Adrenal gland (tissue), 12 donors: Measurements from ENCODE around the gene CTU1. TPM values are rescaled to one million over a fixed set of nuclear protein-coding genes. Genes with fewer than 3 reads are reported as not detected.

ENCODE experiments used
- DNase-seq, 7 donors: peaks; one replicate each; pipeline ENCODE4 v3.0.0-alpha.2; 2019 to 2020
- H3K27ac ChIP-seq, 5 donors: fragments of 200-600 bp; sonication (generic) in 4 of 5; 1 replicate in 3 of 5; 2 replicates in 2 of 5; pipeline versions ENCODE4 v1.5.1 to v1.8.0; 2016 to 2020; ENCODE audit warnings: mild to moderate bottlenecking in 1 of 5
- H3K27me3 ChIP-seq: fragments of 200-600 bp; 2 replicates; pipeline ENCODE4 v1.8.0; 2021
- H3K36me3 ChIP-seq, 2 donors: fragments of 200-600 bp; replicated peaks in 1 of 2; 1 replicate in 1 of 2; 2 replicates in 1 of 2; pipeline versions ENCODE4 v1.5.1 to v1.8.0; 2018 to 2022
- H3K4me1 ChIP-seq, 2 donors: fragments of 200-600 bp; replicated peaks in 1 of 2; 1 replicate in 1 of 2; 2 replicates in 1 of 2; pipeline versions ENCODE4 v1.5.1 to v1.8.0; 2018 to 2021
- H3K4me3 ChIP-seq, 4 donors: fragments of 200-600 bp; sonication (generic) in 3 of 4; one replicate each; pipeline ENCODE4 v1.5.1; 2016 to 2018
- H3K9me3 ChIP-seq, 3 donors: fragments of 200-600 bp; sonication (generic) in 1 of 3; replicated peaks in 1 of 3; 1 replicate in 2 of 3; 2 replicates in 1 of 3; pipeline versions ENCODE4 v1.5.1 to v1.8.0; 2016 to 2021
- POLR2A ChIP-seq, 2 donors: fragments of 450-650 bp; IDR thresholded peaks; one replicate each; pipeline ENCODE4 v1.6.1; 2017; ENCODE audit warnings: antibody characterized with exemption in 2 of 2, mild to moderate bottlenecking in 2 of 2, moderate library complexity in 1 of 2
- WGBS, 4 donors: extraction: QIAGEN DNeasy Blood & Tissue Kit in 2 of 4; methylation state at CpG; one replicate each; pipeline versions ENCODE4 v1.1.5 to v1.1.7; 2013 to 2017; 5-methylcytosine and 5-hydroxymethylcytosine counted together
- intact Hi-C, 2 donors: fragments of 100-400 bp; cut with DNase I; formaldehyde crosslinking; loops; one replicate each; pipeline versions ENCODE4 v1.14.1 to v1.15.0; 2022 to 2023
- polyA plus RNA-seq, 3 donors: library from polyadenylated mRNA; stranded (reverse); fragments of 200-250 nt in 2 of 3; fragments of 350-450 nt in 1 of 3; fragmentation: Illumina TruSeq in 1 of 3; extraction: RNeasy Lipid Tissue Mini Kit (QIAGEN cat#74804) in 1 of 3; gene quantifications; one replicate each; pipeline ENCODE4 v1.2.3, GENCODE V29; 2013 to 2014
- total RNA-seq, 9 donors: library from RNA; depleted of rRNA in 4 of 9; stranded (reverse); fragments of >200 nt in 4 of 9; fragments of 120-200 nt in 1 of 9; fragmentation: NEBNext Ultra II Directional in 1 of 9; extraction: Animal tissue kit (Norgen Biotek cat#: 25700) in 1 of 9; gene quantifications; one replicate each; pipeline versions ENCODE4 v1.1.0 to v1.2.4, GENCODE V29; 2013 to 2023
- TF ChIP-seq, protein P1 (sequence below), 6 experiments: fragments of 450-650 bp in 4 of 6; fragments of 200-600 bp in 2 of 6; sonication (generic) in 1 of 6; IDR thresholded peaks; 1 replicate in 5 of 6; 2 replicates in 1 of 6; pipeline versions ENCODE4 v1.5.1 to v1.8.0; 2016 to 2021; ENCODE audit warnings: antibody characterized with exemption in 6 of 6, mild to moderate bottlenecking in 2 of 6, moderate library complexity in 1 of 6
- donor health status: healthy with polysubstance abuse.
- donor health status: Bipolar disorder and iron deficiency.
- donor health status: DM: yes; HTN: yes; CAD: no.
- donor health status: DM: no; HTN: no; CAD: no.
- donor health status: DM: no; HTN: no; CAD: no.
- donor health status: DM: yes; HTN: yes; CAD: no.

CTU1 gene
- total and polyA plus RNA-seq, 12 donors: 1.1 to 23.9 (median 8.1) TPM

DNA sequence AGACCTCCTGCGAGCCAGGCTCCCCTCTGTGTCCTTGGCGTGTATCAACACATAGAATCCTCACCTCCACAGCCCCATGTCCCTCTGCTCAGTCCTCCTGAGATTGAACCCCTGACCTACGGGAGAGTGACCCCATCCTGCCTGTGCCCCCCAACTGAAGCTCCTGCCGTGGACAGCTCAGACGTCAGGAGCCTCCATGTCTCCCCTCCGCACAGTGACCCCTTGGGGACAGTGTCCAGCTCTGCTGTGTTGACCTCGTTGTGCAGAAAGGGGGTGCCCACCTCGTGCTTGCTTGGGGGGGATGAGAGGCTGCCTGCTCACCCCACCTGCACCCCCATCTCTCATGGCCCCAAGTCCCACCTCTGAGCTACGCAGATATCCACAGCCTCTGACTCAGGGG is 16.0 kb upstream of the CTU1 start:
- H3K4me1 ChIP-seq: no peaks in the 10 kb centered on the region
- no peaks in the 10 kb centered on the region for H3K27me3 ChIP-seq
- intact Hi-C loops: no loop called here
- H3K27ac ChIP-seq: peak overlapping the region in 4 of 5 donors; percentile 13 to 91 (median 62)
- WGBS, 4 donors: 65 to 78% (median 73%) methylated on average over 2 to 9 of the region's 9 CpGs
- H3K9me3 ChIP-seq: no peaks in the 10 kb centered on the region
- DNase-seq: no peak
- H3K4me3 ChIP-seq: no peak overlapping the region
- no peak for TF ChIP-seq POLR2A (IDR thresholded peaks at IDR 0.05)
- TF ChIP-seq, protein P1, sequence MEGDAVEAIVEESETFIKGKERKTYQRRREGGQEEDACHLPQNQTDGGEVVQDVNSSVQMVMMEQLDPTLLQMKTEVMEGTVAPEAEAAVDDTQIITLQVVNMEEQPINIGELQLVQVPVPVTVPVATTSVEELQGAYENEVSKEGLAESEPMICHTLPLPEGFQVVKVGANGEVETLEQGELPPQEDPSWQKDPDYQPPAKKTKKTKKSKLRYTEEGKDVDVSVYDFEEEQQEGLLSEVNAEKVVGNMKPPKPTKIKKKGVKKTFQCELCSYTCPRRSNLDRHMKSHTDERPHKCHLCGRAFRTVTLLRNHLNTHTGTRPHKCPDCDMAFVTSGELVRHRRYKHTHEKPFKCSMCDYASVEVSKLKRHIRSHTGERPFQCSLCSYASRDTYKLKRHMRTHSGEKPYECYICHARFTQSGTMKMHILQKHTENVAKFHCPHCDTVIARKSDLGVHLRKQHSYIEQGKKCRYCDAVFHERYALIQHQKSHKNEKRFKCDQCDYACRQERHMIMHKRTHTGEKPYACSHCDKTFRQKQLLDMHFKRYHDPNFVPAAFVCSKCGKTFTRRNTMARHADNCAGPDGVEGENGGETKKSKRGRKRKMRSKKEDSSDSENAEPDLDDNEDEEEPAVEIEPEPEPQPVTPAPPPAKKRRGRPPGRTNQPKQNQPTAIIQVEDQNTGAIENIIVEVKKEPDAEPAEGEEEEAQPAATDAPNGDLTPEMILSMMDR (IDR thresholded peaks at IDR 0.05): no peak
- no peaks in the 10 kb centered on the region for H3K36me3 ChIP-seq

DNA sequence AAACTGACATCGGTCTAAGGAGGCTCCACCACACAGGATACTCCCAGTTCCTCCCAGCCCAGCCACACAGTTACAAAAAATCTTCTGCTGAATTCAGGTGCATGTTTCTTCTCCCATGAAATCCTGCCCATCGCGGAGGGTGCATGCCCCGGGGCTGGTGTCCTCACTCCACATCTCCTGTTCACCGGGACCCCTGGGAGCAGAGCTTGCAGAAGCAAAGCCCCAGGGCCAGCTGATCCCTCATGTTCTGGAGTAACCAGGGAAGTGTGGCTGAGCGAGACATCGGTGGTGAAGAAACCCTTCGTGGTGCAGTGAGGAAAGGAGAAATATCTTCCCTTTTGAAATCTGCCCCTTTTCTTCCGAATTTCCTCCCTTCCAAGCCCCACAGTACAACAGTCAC is 15.6 kb upstream of the CTU1 start:
- Histone ChIP-seq H3K27ac (peak overlapping the region in 3 of 5 donors; percentile 58 to 91 (median 65)), H3K36me3 (no peaks in the 10 kb centered on the region), H3K27me3 (no peaks in the 10 kb centered on the region), H3K9me3 (no peaks in the 10 kb centered on the region), H3K4me3 (no peak overlapping the region), H3K4me1 (no peaks in the 10 kb centered on the region)
- intact Hi-C loops: no loop called here
- no peak for DNase-seq
- 55 to 68% (median 64%) methylated on average over 9 of the region's 9 CpGs for WGBS, 4 donors
- TF ChIP-seq, protein P1 (IDR thresholded peaks at IDR 0.05): no peak
- no peak for TF ChIP-seq POLR2A (IDR thresholded peaks at IDR 0.05)

DNA sequence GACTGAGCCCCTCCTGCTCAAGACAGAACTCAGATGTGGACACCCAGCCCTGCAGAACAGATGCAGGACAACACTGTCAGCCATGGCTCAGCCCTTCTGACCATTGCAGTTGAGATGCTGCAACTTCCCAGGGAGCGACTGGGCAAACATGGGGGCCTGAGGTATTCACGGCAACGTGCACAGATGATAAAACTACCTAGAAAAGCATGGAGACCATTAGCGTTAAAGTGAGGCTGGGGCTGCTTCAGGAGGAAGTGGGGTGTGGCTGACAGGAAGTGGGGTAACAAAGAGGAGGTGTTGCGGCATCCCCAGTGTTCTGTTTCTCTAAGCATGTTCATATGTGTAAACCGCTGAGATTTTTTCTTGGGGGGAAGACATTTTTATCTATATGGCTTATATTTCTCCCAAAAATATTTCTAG is 15.2 kb upstream of the CTU1 start:
- no peak for TF ChIP-seq POLR2A (IDR thresholded peaks at IDR 0.05)
- TF ChIP-seq, protein P1 (IDR thresholded peaks at IDR 0.05): no peak
- no peaks in the 10 kb centered on the region for H3K9me3 ChIP-seq
- H3K27ac ChIP-seq: peak overlapping the region in 4 of 5 donors; percentile 58 to 91 (median 63)
- H3K36me3 ChIP-seq: no peaks in the 10 kb centered on the region
- WGBS, 4 donors: 60 to 74% (median 65%) methylated on average over 6 of the region's 6 CpGs
- intact Hi-C loops: no loop called here
- no peaks in the 10 kb centered on the region for H3K4me1 ChIP-seq
- no peaks in the 10 kb centered on the region for H3K27me3 ChIP-seq
- peak in 3 of 7 donors; percentile 48 to 75 (median 51) for DNase-seq
- H3K4me3 ChIP-seq: no peak overlapping the region

DNA sequence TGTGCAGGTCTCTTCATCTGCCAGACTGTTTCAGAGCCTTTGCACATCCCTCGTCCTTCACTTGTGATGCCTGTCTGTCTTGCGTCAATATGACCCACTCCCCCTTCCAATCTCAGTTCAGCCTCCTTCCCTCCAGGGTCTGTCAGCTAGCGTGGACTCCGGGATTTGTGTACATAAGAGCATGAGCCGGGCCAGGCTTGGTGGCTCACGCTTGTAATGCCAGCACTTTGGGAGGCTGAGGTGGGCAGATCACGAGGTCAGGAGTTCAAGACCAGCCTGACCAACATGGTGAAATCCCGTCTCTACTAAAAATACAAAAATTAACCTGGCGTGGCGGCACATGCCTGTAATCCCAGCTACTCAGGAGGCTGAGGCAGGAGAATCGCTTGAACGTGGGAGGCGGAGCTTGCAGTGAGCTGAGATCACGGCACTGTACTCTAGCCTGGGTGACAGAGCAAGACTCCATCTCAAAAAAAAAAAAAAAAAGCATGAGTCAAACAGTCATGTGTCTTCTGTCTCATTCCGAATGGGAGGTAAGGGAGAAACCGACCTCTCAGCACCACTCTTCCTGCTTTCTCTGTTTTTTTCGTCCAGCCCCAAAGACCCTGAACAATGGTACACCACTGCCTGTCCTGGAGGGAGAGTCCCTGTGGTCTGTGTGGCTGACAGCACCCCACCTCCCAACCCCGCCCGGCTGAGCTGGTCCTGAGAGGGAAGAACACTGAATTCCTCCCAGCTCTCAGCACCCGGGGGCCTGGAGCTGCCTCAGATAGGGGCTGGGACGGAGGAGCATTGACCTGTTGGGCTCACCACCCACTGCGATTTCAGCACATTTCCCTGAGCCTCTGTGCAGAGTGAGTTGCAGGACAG is 14.1 kb upstream of the CTU1 start:
- no peaks in the 10 kb centered on the region for H3K9me3 ChIP-seq
- peak in 1 of 7 donors; percentile 46 for DNase-seq
- H3K4me1 ChIP-seq: no peaks in the 10 kb centered on the region
- H3K27me3 ChIP-seq: no peaks in the 10 kb centered on the region
- H3K36me3 ChIP-seq: no peaks in the 10 kb centered on the region
- peak overlapping the region in 3 of 5 donors; percentile 31 to 91 (median 66) for H3K27ac ChIP-seq
- 66 to 76% (median 69%) methylated on average over 17 to 22 of the region's 22 CpGs for WGBS, 4 donors
- TF ChIP-seq POLR2A (IDR thresholded peaks at IDR 0.05): no peak
- TF ChIP-seq, protein P1 (IDR thresholded peaks at IDR 0.05): no peak
- intact Hi-C loops: no loop called here
- no peak overlapping the region for H3K4me3 ChIP-seq
